Cardiac muscle cell (in vitro differentiated cells and primary cell): ENCODE results near the gene TOB2. TPM values are rescaled to one million over a fixed set of nuclear protein-coding genes. Genes with fewer than 3 reads are reported as not detected.
A peak's percentile ranks its signal among the peaks of the same experiment; 100 is the strongest.
"Not testable (repeated sequence)": the region's sequence is repeated elsewhere in the genome, so short reads cannot be mapped to it uniquely, and the experiment has no call there.

Experiments used
- DNase-seq, 2 donors: peaks; one replicate each; pipeline versions ENCODE4 v3.0.0 to v3.0.0-alpha.2; 2010 to 2017; ENCODE audit warnings: low read depth in 1 of 2, low spot score in 1 of 2
- H3K27ac ChIP-seq: fragments of 200-600 bp; sonication (generic); 2 replicates; pipeline ENCODE4 v1.5.1; 2016
- H3K27me3 ChIP-seq: fragments of 200-600 bp; sonication (generic); 2 replicates; pipeline ENCODE4 v1.6.0; 2016; ENCODE audit warnings: control low read depth
- H3K36me3 ChIP-seq: fragments of 200-600 bp; sonication (generic); 2 replicates; pipeline ENCODE4 v1.5.1; 2016; ENCODE audit warnings: control low read depth
- H3K4me1 ChIP-seq: fragments of 200-600 bp; sonication (generic); 2 replicates; pipeline ENCODE4 v1.8.1; 2017; ENCODE audit warnings: low read depth, mild to moderate bottlenecking, mixed run types
- H3K4me3 ChIP-seq: fragments of 200-600 bp; sonication (generic); 2 replicates; pipeline ENCODE4 v1.5.1; 2016; ENCODE audit warnings: mild to moderate bottlenecking
- H3K9me3 ChIP-seq: fragments of 200-600 bp; sonication (generic); 2 replicates; pipeline ENCODE4 v1.5.1; 2017; ENCODE audit warnings: low read depth, mild to moderate bottlenecking, control low read depth
- polyA plus RNA-seq: library from polyadenylated mRNA; unstranded; fragments of >200 nt; fragmentation: Nextera tagmentation; extraction: Ambion mirVana; gene quantifications from 2 replicates; pipeline ENCODE4 v1.2.1, GENCODE V29; 2016
- total RNA-seq: library from RNA; depleted of rRNA; stranded (reverse); fragments of >200 nt; gene quantifications from 2 replicates; pipeline ENCODE4 v1.2.3, GENCODE V29; 2016
- TF ChIP-seq, protein P1 (sequence below): IDR thresholded peaks from 2 replicates; pipeline ENCODE4 v1.5.1; 2012; ENCODE audit warnings: low read depth, mild to moderate bottlenecking, low read length

TOB2 gene
- total and polyA plus RNA-seq, 2 experiments from 2014 or later = 35.5 to 42.4 TPM

DNA sequence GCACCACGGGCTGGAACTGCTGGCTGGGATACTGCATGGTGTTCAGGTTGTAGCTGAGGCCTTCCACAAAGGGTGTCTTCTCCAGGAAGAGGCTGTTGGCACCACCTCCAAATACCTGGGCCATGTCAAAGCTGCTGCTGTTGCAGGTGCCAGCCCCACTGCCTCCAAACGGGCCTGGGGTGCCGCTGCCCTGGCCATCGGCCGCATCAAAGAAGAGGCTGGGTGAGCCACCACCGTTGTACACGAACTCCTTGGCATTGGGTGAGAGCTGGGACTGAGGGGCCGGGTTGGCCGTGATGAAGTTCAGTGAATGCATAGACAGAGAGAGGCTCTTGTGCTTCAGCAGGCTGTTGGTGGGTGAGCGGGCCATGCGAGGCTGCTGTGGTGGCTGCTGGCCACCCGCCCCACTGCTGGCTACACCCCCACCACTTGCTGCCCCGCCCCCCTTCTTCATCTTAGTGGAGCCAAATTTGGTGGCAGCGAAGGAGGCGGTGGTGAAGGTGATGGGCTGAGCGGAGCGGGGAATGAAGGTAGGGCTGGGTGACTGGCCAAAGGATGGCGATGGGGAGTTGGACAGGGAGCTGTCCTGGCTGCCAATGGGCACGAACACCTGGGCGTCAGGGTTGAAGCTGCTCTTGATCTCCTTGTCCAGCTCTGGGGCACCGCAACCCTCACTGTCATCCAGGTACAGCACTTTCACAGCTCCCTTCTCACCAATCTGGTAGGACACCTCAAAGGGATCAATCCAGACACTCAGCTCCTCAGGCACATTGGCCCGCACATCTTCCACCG, 10.1 kb downstream of the TOB2 start:
- H3K4me3 ChIP-seq = no peak overlapping the region
- H3K27me3 ChIP-seq = no peaks in the 10 kb centered on the region
- H3K9me3 ChIP-seq = no peaks in the 10 kb centered on the region
- TF ChIP-seq, protein P1, sequence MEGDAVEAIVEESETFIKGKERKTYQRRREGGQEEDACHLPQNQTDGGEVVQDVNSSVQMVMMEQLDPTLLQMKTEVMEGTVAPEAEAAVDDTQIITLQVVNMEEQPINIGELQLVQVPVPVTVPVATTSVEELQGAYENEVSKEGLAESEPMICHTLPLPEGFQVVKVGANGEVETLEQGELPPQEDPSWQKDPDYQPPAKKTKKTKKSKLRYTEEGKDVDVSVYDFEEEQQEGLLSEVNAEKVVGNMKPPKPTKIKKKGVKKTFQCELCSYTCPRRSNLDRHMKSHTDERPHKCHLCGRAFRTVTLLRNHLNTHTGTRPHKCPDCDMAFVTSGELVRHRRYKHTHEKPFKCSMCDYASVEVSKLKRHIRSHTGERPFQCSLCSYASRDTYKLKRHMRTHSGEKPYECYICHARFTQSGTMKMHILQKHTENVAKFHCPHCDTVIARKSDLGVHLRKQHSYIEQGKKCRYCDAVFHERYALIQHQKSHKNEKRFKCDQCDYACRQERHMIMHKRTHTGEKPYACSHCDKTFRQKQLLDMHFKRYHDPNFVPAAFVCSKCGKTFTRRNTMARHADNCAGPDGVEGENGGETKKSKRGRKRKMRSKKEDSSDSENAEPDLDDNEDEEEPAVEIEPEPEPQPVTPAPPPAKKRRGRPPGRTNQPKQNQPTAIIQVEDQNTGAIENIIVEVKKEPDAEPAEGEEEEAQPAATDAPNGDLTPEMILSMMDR = no peak
- peaks cover 12% of the 10 kb centered on the region for H3K4me1 ChIP-seq
- peaks cover 25% of the 10 kb centered on the region for H3K36me3 ChIP-seq
- H3K27ac ChIP-seq = no peak overlapping the region
- DNase-seq = no peak

DNA sequence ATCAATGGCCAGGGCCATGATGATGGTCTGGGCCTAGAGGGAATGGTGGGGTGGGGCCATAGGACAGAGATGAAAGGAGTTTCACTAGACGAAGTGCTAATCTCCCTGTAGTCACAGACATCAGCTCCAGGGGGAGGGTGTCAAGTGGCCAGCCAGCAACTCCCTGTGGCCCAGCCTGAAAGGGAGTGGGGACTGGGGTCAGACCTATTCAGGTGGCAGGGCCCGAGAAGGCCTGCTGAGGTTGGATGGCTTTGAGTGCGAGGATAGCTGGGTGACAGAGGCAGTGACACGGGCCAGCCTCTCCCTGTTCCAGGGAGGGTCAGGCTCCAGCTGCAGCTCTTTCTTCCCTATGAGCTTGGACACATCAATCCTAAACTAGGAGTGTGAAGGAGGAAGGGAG, 11.0 kb downstream of the TOB2 start:
- H3K4me3 ChIP-seq = no peak overlapping the region
- H3K36me3 ChIP-seq = peaks cover 25% of the 10 kb centered on the region
- no peak for DNase-seq
- TF ChIP-seq, protein P1 = no peak
- no peak overlapping the region for H3K27ac ChIP-seq
- peaks cover 12% of the 10 kb centered on the region for H3K4me1 ChIP-seq
- no peaks in the 10 kb centered on the region for H3K27me3 ChIP-seq
- no peaks in the 10 kb centered on the region for H3K9me3 ChIP-seq

DNA sequence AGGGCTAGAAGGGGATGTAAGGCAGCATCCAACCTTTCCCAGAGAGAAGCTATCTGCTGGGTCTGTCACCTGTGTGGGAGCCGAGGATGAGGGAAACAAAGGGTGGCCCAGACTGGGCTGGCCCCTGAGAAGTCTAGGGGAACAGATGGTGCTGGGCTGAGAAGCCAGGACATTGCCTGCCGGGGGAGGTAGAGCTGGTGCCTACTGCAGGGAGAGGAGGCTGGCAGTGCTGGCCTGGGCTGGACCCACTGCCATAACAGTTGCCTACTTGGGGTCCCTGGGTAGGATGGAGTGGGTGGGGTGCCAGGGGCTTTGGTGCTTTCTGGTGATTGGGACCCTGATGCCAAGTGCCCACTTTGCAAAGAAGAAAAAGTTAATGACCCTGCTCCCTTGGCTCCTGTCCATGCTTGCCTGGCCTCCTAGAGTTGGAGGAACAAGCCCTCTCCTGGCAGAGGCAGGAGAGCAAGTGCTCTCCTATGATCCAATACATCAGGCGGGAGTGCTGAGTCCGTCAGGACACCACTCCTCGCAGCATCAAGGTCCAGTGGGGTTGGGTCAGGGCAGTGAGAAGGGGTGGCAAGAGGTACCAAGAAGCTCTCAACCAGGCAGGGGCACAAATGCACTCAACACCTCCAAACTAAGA, 12.1 kb downstream of the TOB2 start:
- H3K9me3 ChIP-seq, DNase-seq, H3K27me3 ChIP-seq, H3K4me1 ChIP-seq, H3K4me3 ChIP-seq: not testable (repeated sequence)
- peak overlapping the region; percentile 16 for H3K27ac ChIP-seq
- peaks cover 25% of the 10 kb centered on the region for H3K36me3 ChIP-seq

DNA sequence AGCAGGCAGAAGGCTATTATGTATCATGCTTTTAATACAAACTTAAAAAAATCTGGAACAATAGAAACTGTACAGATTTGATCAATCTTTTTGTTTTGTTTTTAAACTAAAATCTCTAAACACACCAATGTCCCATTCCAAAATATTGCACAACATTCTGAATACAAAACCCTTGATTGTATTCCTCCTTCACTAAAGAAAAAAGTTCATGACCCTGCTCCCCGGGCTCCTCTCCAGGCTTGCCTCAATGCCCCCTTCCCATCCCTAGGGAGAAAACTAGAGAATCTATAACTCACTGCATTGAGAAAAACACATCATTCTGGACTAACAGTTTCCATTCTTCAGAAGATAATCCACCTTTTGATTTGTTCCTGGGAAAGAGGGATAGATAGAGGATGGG, 13.1 kb downstream of the TOB2 start:
- H3K9me3 ChIP-seq, H3K27me3 ChIP-seq, H3K4me1 ChIP-seq, H3K4me3 ChIP-seq: not testable (repeated sequence)
- peaks cover 25% of the 10 kb centered on the region for H3K36me3 ChIP-seq
- H3K27ac ChIP-seq = peak overlapping the region; percentile 43
- DNase-seq = peak in 1 of 2 donors; percentile 68

DNA sequence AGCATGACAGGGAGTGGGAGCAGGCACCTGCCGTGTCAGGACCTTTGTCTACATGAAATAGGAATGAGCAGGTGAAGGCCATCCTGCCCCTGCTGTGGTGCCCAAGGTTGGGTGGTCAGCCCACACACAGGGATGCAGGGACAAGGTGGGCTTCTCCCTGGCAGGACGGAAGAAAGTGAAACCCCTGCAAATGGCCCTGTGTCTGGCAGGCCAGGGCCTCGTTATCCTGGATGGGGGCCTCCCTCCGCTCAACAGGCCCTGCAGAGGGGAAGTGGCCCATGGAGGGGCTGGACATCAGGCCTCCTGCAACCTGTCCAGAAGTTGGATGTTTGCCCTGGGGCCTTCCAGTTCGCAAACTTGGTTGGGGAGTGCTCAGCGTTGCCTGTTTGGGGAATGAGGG, 14.9 kb downstream of the TOB2 start:
- no peaks in the 10 kb centered on the region for H3K9me3 ChIP-seq
- no peak overlapping the region for H3K4me3 ChIP-seq
- TF ChIP-seq, protein P1 = no peak
- peak overlapping the region; percentile 18 for H3K27ac ChIP-seq
- H3K27me3 ChIP-seq = no peaks in the 10 kb centered on the region
- H3K4me1 ChIP-seq = no peaks in the 10 kb centered on the region
- DNase-seq = no peak
- H3K36me3 ChIP-seq = peaks cover 21% of the 10 kb centered on the region

DNA sequence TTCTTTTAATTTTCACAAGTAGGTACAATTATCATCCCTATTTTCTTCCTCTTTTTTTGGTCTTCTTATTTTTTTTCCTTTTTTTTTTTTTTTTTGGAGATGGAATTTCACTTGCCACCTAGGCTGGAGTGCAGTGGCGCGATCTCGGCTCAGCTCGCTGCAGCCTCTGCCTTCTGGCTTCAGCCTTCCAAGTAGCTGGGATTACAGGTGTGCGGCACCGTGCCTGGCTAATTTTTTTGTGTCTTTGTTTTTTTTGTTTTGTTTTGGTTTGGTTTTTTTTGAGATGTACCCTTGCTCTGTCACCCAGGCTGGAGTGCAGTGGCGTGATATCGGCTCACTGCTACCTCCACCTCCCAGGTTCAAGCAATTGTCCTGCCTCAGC, 16.7 kb downstream of the TOB2 start:
- no peak overlapping the region for H3K27ac ChIP-seq
- H3K4me1 ChIP-seq = peaks cover 4% of the 10 kb centered on the region
- H3K36me3 ChIP-seq = peaks cover 7% of the 10 kb centered on the region

More for the DNA sequence above, 16.7 kb downstream of the TOB2 start:
- Histone ChIP-seq H3K27me3 (no peaks in the 10 kb centered on the region), H3K4me3 (no peak overlapping the region), H3K9me3 (no peaks in the 10 kb centered on the region)
- TF ChIP-seq, protein P1 = no peak
- no peak for DNase-seq
